BLaER1 treated with 17β-estradiol and CSF1 and Interleukin-3, amounts not matched to agents 10 nM and 100 nM (cell line): ENCODE measurements around the gene CARMIL1.

ENCODE experiments used
- H3K27ac ChIP-seq, 11 experiments: shearing (Covaris generic); formaldehyde crosslinking; 2 replicates each; pipeline ENCODE4 v1.8.1; 2022
- H3K27me3 ChIP-seq, 11 experiments: shearing (Covaris generic); formaldehyde crosslinking; 2 replicates each; pipeline ENCODE4 v1.8.1; 2022
- H3K36me3 ChIP-seq, 11 experiments: shearing (Covaris generic); formaldehyde crosslinking; 2 replicates each; pipeline ENCODE4 v1.8.1; 2022
- H3K4me1 ChIP-seq, 10 experiments: shearing (Covaris generic); formaldehyde crosslinking; 2 replicates each; pipeline ENCODE4 v1.8.1; 2022
- H3K4me2 ChIP-seq, 11 experiments: shearing (Covaris generic); formaldehyde crosslinking; 2 replicates each; pipeline ENCODE4 v1.8.1; 2022
- H3K4me3 ChIP-seq, 10 experiments: shearing (Covaris generic); formaldehyde crosslinking; 2 replicates each; pipeline ENCODE4 v1.8.1; 2022
- H3K9ac ChIP-seq, 11 experiments: shearing (Covaris generic); formaldehyde crosslinking; 2 replicates each; pipeline ENCODE4 v1.8.1; 2022
- H3K9me3 ChIP-seq, 11 experiments: shearing (Covaris generic); formaldehyde crosslinking; replicated peaks in 1 of 11; 2 replicates each; pipeline ENCODE4 v1.8.1; 2022
- H4K20me1 ChIP-seq, 11 experiments: shearing (Covaris generic); formaldehyde crosslinking; 2 replicates each; pipeline ENCODE4 v1.8.1; 2022
- Cebpa-rat ChIP-seq, 11 experiments: shearing (Covaris generic); IDR thresholded peaks; 2 replicates each; pipeline ENCODE4 v1.8.1; 2022

Gene CARMIL1

DNA sequence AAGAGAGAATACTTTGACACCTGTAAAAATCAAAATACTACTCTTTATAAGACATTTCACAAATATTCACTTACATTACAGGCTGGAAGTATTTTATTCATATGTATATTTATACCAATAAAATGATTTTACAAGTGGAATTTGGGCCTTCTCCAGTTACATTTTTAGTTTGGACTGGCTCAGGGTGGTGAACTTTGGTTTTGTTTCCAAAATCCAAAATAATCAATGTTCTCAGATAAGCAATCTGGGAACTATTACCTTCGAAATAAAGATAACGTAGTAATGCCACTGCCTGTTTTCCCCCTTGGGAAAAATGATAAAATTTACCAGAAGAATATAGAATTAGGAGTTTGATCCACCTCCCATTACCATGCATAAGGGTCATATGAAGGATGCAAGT is 341.2 kb downstream of the CARMIL1 start:
- Histone ChIP-seq H3K4me3 (no peak overlapping the region), H3K9me3 (no peaks in the 10 kb centered on the region), H3K9ac (no peak overlapping the region), H3K27me3 (peaks cover 0 to 13% (median 0%) of the 10 kb centered on the region in 11 experiments; a peak in 8 of 22 replicates), H3K27ac (no peak overlapping the region), H3K4me2 (no peak overlapping the region), H3K4me1 (peaks cover 0 to 23% (median 0%) of the 10 kb centered on the region in 10 experiments; a peak in 4 of 20 replicates), H4K20me1 (no peaks in the 10 kb centered on the region), H3K36me3 (no peaks in the 10 kb centered on the region)
- TF ChIP-seq Cebpa-rat (IDR thresholded peaks at IDR 0.05): no peak

DNA sequence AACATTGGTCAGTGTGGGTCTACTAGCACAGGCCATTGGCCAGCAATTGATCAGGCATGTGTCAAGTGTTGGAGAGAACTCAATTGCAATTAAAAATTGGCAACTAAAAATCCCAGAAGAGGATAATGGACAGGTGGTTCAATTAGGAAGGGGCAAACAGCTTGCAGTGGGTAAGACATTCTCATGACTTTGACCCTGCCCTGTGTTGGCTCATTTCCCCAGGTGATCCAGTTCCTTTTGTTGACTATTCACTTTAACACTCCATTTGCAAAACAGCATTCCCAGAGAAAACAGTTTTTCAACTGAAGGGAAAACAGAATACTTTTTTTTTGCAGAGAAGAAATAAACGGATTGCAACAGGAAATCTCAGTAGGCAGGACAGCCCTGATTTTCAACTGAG is 343.9 kb downstream of the CARMIL1 start:
- H3K4me2 ChIP-seq: no peak overlapping the region
- no peak overlapping the region for H3K9ac ChIP-seq
- no peak overlapping the region for H3K27ac ChIP-seq
- TF ChIP-seq Cebpa-rat (IDR thresholded peaks at IDR 0.05): no peak
- H3K27me3 ChIP-seq: peaks cover 0 to 13% (median 0%) of the 10 kb centered on the region in 11 experiments; a peak in 8 of 22 replicates
- no peaks in the 10 kb centered on the region for H3K36me3 ChIP-seq
- no peaks in the 10 kb centered on the region for H4K20me1 ChIP-seq
- H3K4me1 ChIP-seq: peaks cover 0 to 18% (median 0%) of the 10 kb centered on the region in 10 experiments; a peak in 4 of 20 replicates
- H3K4me3 ChIP-seq: no peak overlapping the region
- H3K9me3 ChIP-seq: no peaks in the 10 kb centered on the region

- Histone ChIP-seq H3K27ac (no peak overlapping the region), H3K4me2 (no peak overlapping the region), H3K4me3 (no peak overlapping the region), H3K4me1 (peaks cover 0 to 10% (median 0%) of the 10 kb centered on the region in 10 experiments; a peak in 2 of 20 replicates), H3K36me3 (no peaks in the 10 kb centered on the region), H3K9ac (no peak overlapping the region), H4K20me1 (no peaks in the 10 kb centered on the region), H3K27me3 (peaks cover 0 to 8% (median 0%) of the 10 kb centered on the region in 11 experiments; a peak in 7 of 22 replicates), H3K9me3 (no peaks in the 10 kb centered on the region)
- TF ChIP-seq Cebpa-rat (IDR thresholded peaks at IDR 0.05): no peak
Observed at GRCh38 chr6:25623879-25624278, 344.7 kb downstream of the CARMIL1 start.

- no peaks in the 10 kb centered on the region for H3K27me3 ChIP-seq
- no peaks in the 10 kb centered on the region for H3K36me3 ChIP-seq
- H3K9ac ChIP-seq: no peak overlapping the region
- H4K20me1 ChIP-seq: no peaks in the 10 kb centered on the region
- no peak overlapping the region for H3K4me3 ChIP-seq
- no peak overlapping the region for H3K4me2 ChIP-seq
- H3K4me1 ChIP-seq: no peaks in the 10 kb centered on the region
- no peak for TF ChIP-seq Cebpa-rat (IDR thresholded peaks at IDR 0.05)
- H3K9me3 ChIP-seq: no peaks in the 10 kb centered on the region
- no peak overlapping the region for H3K27ac ChIP-seq
Observed at GRCh38 chr6:25627001-25627400, 347.8 kb downstream of the CARMIL1 start.

DNA sequence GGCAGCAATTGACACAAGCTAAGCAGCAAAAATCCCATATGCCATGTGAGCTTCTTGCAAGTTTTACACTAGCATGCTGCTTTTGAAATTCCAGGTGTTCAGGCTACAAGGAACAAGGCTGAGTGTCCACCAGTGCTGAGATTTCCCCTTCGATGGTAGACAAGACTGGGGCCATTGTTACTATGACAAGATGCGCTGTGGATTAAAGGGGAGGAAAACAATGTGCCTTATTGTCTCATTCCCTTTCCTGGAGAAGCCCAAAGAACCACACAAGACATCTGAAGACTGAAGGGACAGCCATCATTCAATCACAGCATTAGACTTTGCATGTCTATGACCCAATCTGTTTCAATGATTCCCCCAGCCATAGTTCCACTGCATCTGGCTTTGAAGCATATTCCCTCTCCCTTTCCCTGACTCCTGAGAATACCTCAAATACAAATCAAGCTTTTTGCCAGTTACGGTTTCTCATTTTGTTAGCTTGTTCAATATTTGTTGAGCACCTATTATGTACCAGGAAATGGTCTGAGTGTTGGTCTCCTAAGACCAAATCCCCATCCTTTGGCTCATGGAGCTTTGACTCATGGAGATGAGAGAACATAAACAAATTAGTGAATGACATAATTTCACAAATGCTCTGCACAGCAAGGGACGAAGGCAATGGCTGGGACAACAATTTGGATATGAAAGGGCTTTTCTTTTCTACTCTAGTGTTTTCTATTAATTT is 349.5 kb downstream of the CARMIL1 start:
- H3K9ac ChIP-seq: no peak overlapping the region
- no peak overlapping the region for H3K4me2 ChIP-seq
- H3K4me3 ChIP-seq: no peak overlapping the region
- no peak overlapping the region for H3K27ac ChIP-seq
- H4K20me1 ChIP-seq: no peaks in the 10 kb centered on the region
- H3K36me3 ChIP-seq: no peaks in the 10 kb centered on the region
- no peak for TF ChIP-seq Cebpa-rat (IDR thresholded peaks at IDR 0.05)
- H3K4me1 ChIP-seq: no peaks in the 10 kb centered on the region
- no peaks in the 10 kb centered on the region for H3K9me3 ChIP-seq
- H3K27me3 ChIP-seq: no peaks in the 10 kb centered on the region

GRCh38 chr6:25629198-25629576 is 350.0 kb downstream of the CARMIL1 start:
- H3K4me1 ChIP-seq: no peaks in the 10 kb centered on the region
- no peak overlapping the region for H3K27ac ChIP-seq
- TF ChIP-seq Cebpa-rat (IDR thresholded peaks at IDR 0.05): no peak
- no peak overlapping the region for H3K4me2 ChIP-seq
- H3K9me3 ChIP-seq: no peaks in the 10 kb centered on the region
- no peaks in the 10 kb centered on the region for H3K36me3 ChIP-seq
- H3K4me3 ChIP-seq: no peak overlapping the region
- H4K20me1 ChIP-seq: no peaks in the 10 kb centered on the region
- H3K9ac ChIP-seq: no peak overlapping the region
- no peaks in the 10 kb centered on the region for H3K27me3 ChIP-seq

DNA sequence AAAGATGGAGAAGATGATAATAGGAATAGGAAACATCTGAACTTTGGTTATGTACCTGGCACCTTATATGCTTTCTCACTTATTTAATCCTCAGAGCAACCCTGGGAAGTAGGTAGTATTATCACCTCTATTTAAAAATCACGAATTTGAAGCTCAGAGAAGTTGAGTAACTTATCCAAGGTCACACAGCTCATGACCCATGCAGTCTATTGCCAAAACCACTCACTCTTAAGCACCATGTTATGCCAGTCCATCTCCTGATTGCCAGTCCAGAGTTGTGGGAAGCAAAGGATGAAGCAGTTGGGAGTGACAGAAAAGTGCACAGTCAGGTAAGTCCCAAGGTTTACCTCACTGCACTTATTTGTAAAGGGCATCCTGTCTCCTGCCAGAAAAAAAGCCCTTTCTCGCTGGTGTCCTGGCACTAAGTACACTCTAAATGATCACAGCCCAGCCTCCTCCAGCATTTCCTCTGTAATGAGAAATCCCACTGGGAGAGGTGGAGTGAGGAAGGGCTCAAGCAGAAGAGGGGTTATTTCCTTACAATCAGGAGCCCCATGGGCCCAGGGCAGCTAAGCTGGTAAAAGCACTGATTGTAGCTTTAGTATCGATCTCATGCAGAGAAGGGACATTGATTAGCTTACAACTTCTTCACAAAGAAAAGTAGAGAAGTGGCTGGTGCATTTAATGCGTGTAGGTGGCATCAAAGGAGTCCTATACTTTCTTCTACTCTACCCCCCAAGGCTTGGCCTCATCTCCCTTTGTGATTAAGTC is 351.5 kb downstream of the CARMIL1 start:
- no peaks in the 10 kb centered on the region for H3K4me1 ChIP-seq
- no peak overlapping the region for H3K27ac ChIP-seq
- no peaks in the 10 kb centered on the region for H3K27me3 ChIP-seq
- no peaks in the 10 kb centered on the region for H3K36me3 ChIP-seq
- no peak overlapping the region for H3K4me3 ChIP-seq
- H3K4me2 ChIP-seq: no peak overlapping the region
- no peak for TF ChIP-seq Cebpa-rat (IDR thresholded peaks at IDR 0.05)
- no peaks in the 10 kb centered on the region for H4K20me1 ChIP-seq
- no peak overlapping the region for H3K9ac ChIP-seq
- no peaks in the 10 kb centered on the region for H3K9me3 ChIP-seq

- Histone ChIP-seq H3K9ac (no peak overlapping the region), H3K4me3 (no peak overlapping the region), H4K20me1 (no peaks in the 10 kb centered on the region), H3K4me1 (no peaks in the 10 kb centered on the region), H3K36me3 (no peaks in the 10 kb centered on the region), H3K27me3 (no peaks in the 10 kb centered on the region), H3K9me3 (no peaks in the 10 kb centered on the region), H3K4me2 (no peak overlapping the region), H3K27ac (no peak overlapping the region)
- TF ChIP-seq Cebpa-rat (IDR thresholded peaks at IDR 0.05): no peak
Observed at GRCh38 chr6:25635886-25636317, 356.7 kb downstream of the CARMIL1 start.

GRCh38 chr6:25637211-25637610 is 358.0 kb downstream of the CARMIL1 start:
- Histone ChIP-seq H3K36me3 (no peaks in the 10 kb centered on the region), H3K27ac (no peak overlapping the region), H3K4me3 (no peak overlapping the region), H3K9ac (no peak overlapping the region), H3K27me3 (no peaks in the 10 kb centered on the region), H4K20me1 (no peaks in the 10 kb centered on the region), H3K9me3 (no peaks in the 10 kb centered on the region), H3K4me2 (no peak overlapping the region), H3K4me1 (no peaks in the 10 kb centered on the region)
- TF ChIP-seq Cebpa-rat (IDR thresholded peaks at IDR 0.05): no peak
